HCT116 (cell line): Measurements from ENCODE around the gene ANAPC5. TPM values are rescaled to one million over a fixed set of nuclear protein-coding genes. Genes with fewer than 3 reads are reported as not detected.

Experiments
- ATAC-seq: fragments of 200-7000 bp; cut with Tn5 transposase; 2 replicates; pipeline ENCODE4 v1.9.1; 2020; ENCODE audit warnings: mild to moderate bottlenecking, moderate library complexity
- BruUV-seq: library from RNA; stranded (reverse); fragments of 400-500 nt; replicated peaks from 2 replicates; lab custom pipeline; 2021; lab: Mats Ljungman, UMichigan
- CTCF ChIA-PET: fragments of 300-600 bp; sonication (Branson Sonifier 250); formaldehyde crosslinking; loops from one replicate; lab custom pipeline; 2021; ENCODE audit warnings: antibody characterized with exemption; lab: Charles Lee
- POLR2A ChIA-PET: fragments of 300-600, 350-600 bp; sonication (Branson Sonifier 250); formaldehyde crosslinking; loops from one replicate; lab custom pipeline; 2021; ENCODE audit warnings: antibody characterized with exemption; lab: Charles Lee
- RAD21 ChIA-PET, 2 experiments: fragments of 300-600 bp; sonication (Branson Sonifier 250); formaldehyde crosslinking; loops; one replicate each; lab custom pipeline; 2023; ENCODE audit warnings: low total read pairs in 2 of 2; ENCODE audit not compliant: uncharacterized antibody in 2 of 2, unreplicated experiment in 2 of 2, low non-redundant PET in 1 of 2; lab: Charles Lee
- DNase-seq: peaks from one replicate; pipeline ENCODE4 v3.0.0-alpha.2; 2010; ENCODE audit warnings: low read depth, low spot score
- H2AFZ ChIP-seq: fragments of 200-600 bp; shearing (Covaris generic), sonication (generic); 2 replicates; pipeline ENCODE4 v1.6.1; 2017; ENCODE audit warnings: low read depth, mixed run types, mixed read lengths, antibody characterized with exemption, low read length; ENCODE audit not compliant: poor library complexity, severe bottlenecking
- H3K27ac ChIP-seq: 2 replicates; pipeline ENCODE4 v1.5.1; 2012; ENCODE audit warnings: low read depth, low read length
- H3K27me3 ChIP-seq: fragments of 200-600 bp; sonication (generic); 2 replicates; pipeline ENCODE4 v1.6.1; 2016; ENCODE audit warnings: mixed run types, low read length, mixed read lengths; ENCODE audit not compliant: insufficient read depth
- H3K36me3 ChIP-seq, 2 experiments: fragments of 200-500 bp in 1 of 2; fragments of 200-600 bp in 1 of 2; sonication (Bioruptor generic) in 1 of 2; sonication (generic) in 1 of 2; 2 replicates each; pipeline versions ENCODE4 v1.5.1 to v1.6.1; 2014 to 2016; ENCODE audit warnings: low read length in 2 of 2, inconsistent platforms in 1 of 2, mixed read lengths in 1 of 2, mixed run types in 1 of 2; ENCODE audit not compliant: insufficient read depth in 2 of 2, control insufficient read depth in 1 of 2
- H3K4me1 ChIP-seq, 2 experiments: fragments of 200-600 bp in 1 of 2; sonication (generic) in 1 of 2; 2 replicates each; pipeline versions ENCODE4 v1.5.1 to v1.6.1; 2012 to 2017; ENCODE audit warnings: low read length in 2 of 2, inconsistent platforms in 1 of 2, mild to moderate bottlenecking in 1 of 2, mixed read lengths in 1 of 2, mixed run types in 1 of 2, moderate library complexity in 1 of 2; ENCODE audit not compliant: insufficient read depth in 2 of 2, control insufficient read depth in 1 of 2
- H3K4me2 ChIP-seq: fragments of 200-600 bp; sonication (generic); 2 replicates; pipeline ENCODE4 v1.6.1; 2017; ENCODE audit warnings: mixed run types, low read length, mixed read lengths
- H3K4me3 ChIP-seq, 2 experiments: fragments of 200-600 bp in 1 of 2; sonication (generic) in 1 of 2; replicated peaks in 1 of 2; 2 replicates each; pipeline ENCODE4 v1.5.1; 2011 to 2016; ENCODE audit warnings: low read length in 2 of 2, control low read depth in 1 of 2, low read depth in 1 of 2, mild to moderate bottlenecking in 1 of 2, mixed read lengths in 1 of 2, mixed run types in 1 of 2
- H3K79me2 ChIP-seq: fragments of 200-600 bp; sonication (generic); 2 replicates; pipeline ENCODE4 v1.6.1; 2017; ENCODE audit warnings: mild to moderate bottlenecking, mixed run types, low read length, moderate library complexity, mixed read lengths; ENCODE audit not compliant: insufficient read depth
- H3K9ac ChIP-seq: fragments of 200-600 bp; sonication (generic); 2 replicates; pipeline ENCODE4 v1.6.1; 2016; ENCODE audit warnings: low read length, mixed read lengths
- H3K9me2 ChIP-seq: fragments of 200-600 bp; sonication (generic), shearing (Covaris generic); 2 replicates; pipeline ENCODE4 v1.6.1; 2017; ENCODE audit warnings: mixed run types, mild to moderate bottlenecking, moderate library complexity; ENCODE audit not compliant: insufficient read depth
- H3K9me3 ChIP-seq, 2 experiments: fragments of 200-500 bp in 1 of 2; fragments of 200-600 bp in 1 of 2; sonication (Bioruptor generic) in 1 of 2; sonication (generic) in 1 of 2; 2 replicates each; pipeline ENCODE4 v1.6.1; 2014 to 2017; ENCODE audit warnings: low read length in 2 of 2, mixed read lengths in 2 of 2, inconsistent platforms in 1 of 2, low read depth in 1 of 2, mild to moderate bottlenecking in 1 of 2, mixed run types in 1 of 2, moderate library complexity in 1 of 2; ENCODE audit not compliant: control insufficient read depth in 1 of 2, insufficient read depth in 1 of 2
- H4K20me1 ChIP-seq: fragments of 200-600 bp; sonication (generic), shearing (Covaris generic); 2 replicates; pipeline ENCODE4 v1.6.1; 2017; ENCODE audit warnings: mixed run types, mild to moderate bottlenecking, moderate library complexity; ENCODE audit not compliant: insufficient read depth
- ELF1 ChIP-seq: IDR thresholded peaks from 2 replicates; pipeline ENCODE4 v1.6.1; 2012; ENCODE audit warnings: low read depth, borderline replicate concordance
- SP1 ChIP-seq: IDR thresholded peaks from 2 replicates; pipeline ENCODE4 v1.6.1; 2012; ENCODE audit warnings: low read depth
- intact Hi-C: fragments of 100-400 bp; cut with micrococcal nuclease; formaldehyde crosslinking; loops from 2 replicates; pipeline ENCODE4 v1.10.0; 2022
- total RNA-seq: library from RNA; stranded (reverse); gene quantifications from one replicate; pipeline ENCODE4 v1.2.1, GENCODE V29; 2021; ENCODE audit not compliant: unreplicated experiment
- TF ChIP-seq, protein P1 (sequence below): IDR thresholded peaks from 2 replicates; pipeline ENCODE4 v1.6.1; 2012; ENCODE audit warnings: low read depth

Gene ANAPC5
- total RNA-seq, 1 experiment from 2014 or later = 112 TPM

DNA sequence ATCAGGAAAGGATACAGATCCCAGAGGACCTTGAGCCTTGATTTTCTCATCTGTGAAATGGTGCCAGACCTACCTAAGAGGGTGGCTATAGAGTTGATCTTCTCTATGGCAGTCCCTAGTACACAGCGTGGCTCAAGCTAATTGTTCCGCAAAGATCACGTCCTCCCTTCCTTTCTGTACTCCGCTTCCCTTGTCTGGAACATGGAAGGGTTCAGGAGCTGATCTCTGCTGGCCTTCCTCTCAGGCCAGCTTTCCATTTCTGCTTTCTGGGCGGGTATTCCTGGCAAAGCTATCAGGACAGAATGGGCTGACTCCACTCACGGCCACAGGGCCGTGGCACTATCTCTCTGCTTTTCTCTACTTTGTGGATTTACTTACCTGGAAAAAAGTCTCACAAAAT, 62.2 kb downstream of the ANAPC5 start:
- Histone ChIP-seq H3K4me2 (no peak overlapping the region), H3K4me1 (no peaks in the 10 kb centered on the region), H3K27me3 (no peaks in the 10 kb centered on the region), H3K27ac (no peak overlapping the region), H3K79me2 (peaks cover 66% of the 10 kb centered on the region), H3K9ac (no peak overlapping the region), H4K20me1 (peaks cover 4% of the 10 kb centered on the region; the same call in 1 of the 2 replicates), H2AFZ (no peak overlapping the region), H3K9me2 (no peaks in the 10 kb centered on the region), H3K4me3 (no peak overlapping the region), H3K9me3 (no peaks in the 10 kb centered on the region), H3K36me3 (0 out of 4 replicates have a peak, but pooled peaks cover 0 to 3% of the 10 kb centered on the region in 2 experiments)
- DNase-seq (no peak), ATAC-seq (no peak)
- intact Hi-C loops = no loop called here
- CTCF ChIA-PET = no interaction called here
- TF ChIP-seq, protein P1, sequence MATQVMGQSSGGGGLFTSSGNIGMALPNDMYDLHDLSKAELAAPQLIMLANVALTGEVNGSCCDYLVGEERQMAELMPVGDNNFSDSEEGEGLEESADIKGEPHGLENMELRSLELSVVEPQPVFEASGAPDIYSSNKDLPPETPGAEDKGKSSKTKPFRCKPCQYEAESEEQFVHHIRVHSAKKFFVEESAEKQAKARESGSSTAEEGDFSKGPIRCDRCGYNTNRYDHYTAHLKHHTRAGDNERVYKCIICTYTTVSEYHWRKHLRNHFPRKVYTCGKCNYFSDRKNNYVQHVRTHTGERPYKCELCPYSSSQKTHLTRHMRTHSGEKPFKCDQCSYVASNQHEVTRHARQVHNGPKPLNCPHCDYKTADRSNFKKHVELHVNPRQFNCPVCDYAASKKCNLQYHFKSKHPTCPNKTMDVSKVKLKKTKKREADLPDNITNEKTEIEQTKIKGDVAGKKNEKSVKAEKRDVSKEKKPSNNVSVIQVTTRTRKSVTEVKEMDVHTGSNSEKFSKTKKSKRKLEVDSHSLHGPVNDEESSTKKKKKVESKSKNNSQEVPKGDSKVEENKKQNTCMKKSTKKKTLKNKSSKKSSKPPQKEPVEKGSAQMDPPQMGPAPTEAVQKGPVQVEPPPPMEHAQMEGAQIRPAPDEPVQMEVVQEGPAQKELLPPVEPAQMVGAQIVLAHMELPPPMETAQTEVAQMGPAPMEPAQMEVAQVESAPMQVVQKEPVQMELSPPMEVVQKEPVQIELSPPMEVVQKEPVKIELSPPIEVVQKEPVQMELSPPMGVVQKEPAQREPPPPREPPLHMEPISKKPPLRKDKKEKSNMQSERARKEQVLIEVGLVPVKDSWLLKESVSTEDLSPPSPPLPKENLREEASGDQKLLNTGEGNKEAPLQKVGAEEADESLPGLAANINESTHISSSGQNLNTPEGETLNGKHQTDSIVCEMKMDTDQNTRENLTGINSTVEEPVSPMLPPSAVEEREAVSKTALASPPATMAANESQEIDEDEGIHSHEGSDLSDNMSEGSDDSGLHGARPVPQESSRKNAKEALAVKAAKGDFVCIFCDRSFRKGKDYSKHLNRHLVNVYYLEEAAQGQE = no peak
- TF ChIP-seq ELF1 = no peak
- no TSS peak for BruUV-seq
- POLR2A ChIA-PET = no interaction called here
- RAD21 ChIA-PET = no interaction called here

DNA sequence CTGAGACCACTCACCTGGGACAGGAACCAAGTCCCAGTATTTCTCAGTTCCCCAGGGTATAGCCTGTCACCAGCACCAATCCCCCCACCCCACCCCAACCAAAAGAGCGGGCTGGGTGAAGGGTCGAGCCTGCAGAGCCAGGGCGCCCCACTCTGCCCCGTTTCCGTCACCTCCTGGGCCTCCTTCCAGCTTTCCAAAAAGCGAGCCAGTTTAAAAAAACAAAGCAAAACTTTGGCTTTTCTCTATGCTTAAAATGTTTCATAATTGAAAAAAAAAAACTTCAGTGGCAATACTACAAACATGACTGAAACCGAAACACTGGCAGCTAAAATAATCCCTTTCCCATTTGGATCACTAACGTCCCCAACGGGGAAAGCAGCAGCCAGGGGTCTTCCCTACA, 63.2 kb downstream of the ANAPC5 start:
- Histone ChIP-seq H2AFZ (no peak overlapping the region), H3K4me3 (no peak overlapping the region), H3K4me2 (no peak overlapping the region), H4K20me1 (no peaks in the 10 kb centered on the region), H3K79me2 (peaks cover 59% of the 10 kb centered on the region), H3K4me1 (no peaks in the 10 kb centered on the region; a peak in 1 of 4 replicates), H3K9me3 (no peaks in the 10 kb centered on the region), H3K9me2 (no peaks in the 10 kb centered on the region), H3K36me3 (0 out of 4 replicates have a peak, but pooled peaks cover 0 to 3% of the 10 kb centered on the region in 2 experiments), H3K27ac (no peak overlapping the region), H3K9ac (no peak overlapping the region), H3K27me3 (no peaks in the 10 kb centered on the region)
- DNase-seq (no peak), ATAC-seq (no peak)
- RAD21 ChIA-PET = no interaction called here
- no peak for TF ChIP-seq SP1
- CTCF ChIA-PET = no interaction called here
- no TSS peak for BruUV-seq
- intact Hi-C loops = no loop called here
- POLR2A ChIA-PET = no interaction called here
